ENCODE measurements around the gene SDK2.
"Not testable (repeated sequence)": the region's sequence is repeated elsewhere in the genome, so short reads cannot be mapped to it uniquely, and the experiment has no call there.

The SDK2 gene

DNA sequence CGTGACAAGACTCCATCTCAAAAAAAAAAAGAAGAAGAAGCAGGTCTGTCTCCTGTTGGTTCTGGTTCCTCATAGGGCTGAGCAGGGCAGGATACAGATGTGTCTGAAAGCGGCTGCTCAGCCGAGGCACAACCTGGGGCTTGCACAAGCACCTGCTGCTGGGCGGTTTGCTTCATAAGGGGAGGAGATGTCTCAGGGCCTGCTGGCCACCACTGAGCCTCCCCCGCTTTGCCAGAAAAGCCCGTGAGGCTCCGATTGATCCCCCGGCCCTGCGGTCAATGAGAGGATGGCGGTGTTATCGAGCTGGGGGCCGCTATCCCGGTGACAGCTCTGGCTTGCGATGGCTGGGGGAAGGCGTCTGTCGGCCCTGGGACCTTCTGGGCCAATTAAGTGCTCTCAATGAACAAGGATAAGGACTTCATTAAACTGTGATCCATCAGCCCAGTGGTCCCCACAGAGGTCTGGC lies 162.0 kb downstream of the SDK2 start:
- Histone ChIP-seq H3K36me3 (ENCODE audit: control insufficient read depth in 2 of 2, insufficient read depth in 2 of 2, low read length in 2 of 2) (no peaks in the 10 kb centered on the region), H3K9ac (ENCODE audit: low read depth in 1 of 2, low read length in 2 of 2) (no peak overlapping the region), H3K4me1 (ENCODE audit: control insufficient read depth in 2 of 2, insufficient read depth in 2 of 2, low read length in 2 of 2) (no peaks in the 10 kb centered on the region), H3K4me3 (ENCODE audit: low read length in 2 of 2) (no peak overlapping the region), H3K9me3 (ENCODE audit: control insufficient read depth in 2 of 2, low read length in 2 of 2) (peaks cover 0 to 5% of the 10 kb centered on the region in 2 donors), H3K27me3 (ENCODE audit: control insufficient read depth in 2 of 2, insufficient read depth in 2 of 2, low read length in 2 of 2) (peaks cover 0 to 3% of the 10 kb centered on the region in 2 donors), H3K27ac (ENCODE audit: low read depth in 2 of 2, low read length in 2 of 2) (no peak overlapping the region)

- Histone ChIP-seq H3K27ac (ENCODE audit: low read depth in 2 of 2, low read length in 2 of 2) (no peak overlapping the region), H3K4me3 (ENCODE audit: low read length in 2 of 2) (no peak overlapping the region)
Measured at GRCh38 chr17:73481676-73482075, 162.6 kb downstream of the SDK2 start.

DNA sequence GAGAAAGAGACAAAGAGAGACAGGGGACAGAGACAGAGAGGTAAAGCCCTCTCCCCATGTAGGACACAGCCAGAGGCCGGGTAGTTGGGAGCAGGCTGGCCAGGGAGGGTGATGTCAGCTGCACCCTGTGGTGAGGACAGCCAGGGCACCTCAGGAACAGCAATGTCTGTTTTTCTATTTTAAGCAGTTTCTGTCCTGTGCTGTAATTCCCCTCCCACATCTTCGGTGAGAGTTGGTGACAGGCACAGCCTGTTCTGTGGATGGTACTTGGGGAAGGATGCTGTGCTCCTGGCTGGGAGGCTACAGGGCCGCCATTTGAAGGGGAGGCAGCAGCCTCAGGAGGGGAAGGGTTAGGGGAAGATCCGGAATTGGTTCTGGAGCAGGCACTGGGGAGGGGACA lies 163.5 kb downstream of the SDK2 start:
- Histone ChIP-seq H3K27ac (ENCODE audit: low read depth in 2 of 2, low read length in 2 of 2) (no peak overlapping the region), H3K4me3 (ENCODE audit: low read length in 2 of 2) (no peak overlapping the region), H3K9me3 (ENCODE audit: control insufficient read depth in 2 of 2, low read length in 2 of 2) (peaks cover 0 to 5% of the 10 kb centered on the region in 2 donors), H3K27me3 (ENCODE audit: control insufficient read depth in 2 of 2, insufficient read depth in 2 of 2, low read length in 2 of 2) (peaks cover 0 to 3% of the 10 kb centered on the region in 2 donors), H3K9ac (ENCODE audit: low read depth in 1 of 2, low read length in 2 of 2) (no peak overlapping the region), H3K4me1 (ENCODE audit: control insufficient read depth in 2 of 2, insufficient read depth in 2 of 2, low read length in 2 of 2) (no peaks in the 10 kb centered on the region), H3K36me3 (ENCODE audit: control insufficient read depth in 2 of 2, insufficient read depth in 2 of 2, low read length in 2 of 2) (no peaks in the 10 kb centered on the region)

More at GRCh38 chr17:73481676-73482075, 162.6 kb downstream of the SDK2 start:
- Histone ChIP-seq H3K9ac (ENCODE audit: low read depth in 1 of 2, low read length in 2 of 2) (no peak overlapping the region), H3K4me1 (ENCODE audit: control insufficient read depth in 2 of 2, insufficient read depth in 2 of 2, low read length in 2 of 2) (no peaks in the 10 kb centered on the region), H3K36me3 (ENCODE audit: control insufficient read depth in 2 of 2, insufficient read depth in 2 of 2, low read length in 2 of 2) (no peaks in the 10 kb centered on the region), H3K9me3 (ENCODE audit: control insufficient read depth in 2 of 2, low read length in 2 of 2) (peaks cover 0 to 5% of the 10 kb centered on the region in 2 donors), H3K27me3 (ENCODE audit: control insufficient read depth in 2 of 2, insufficient read depth in 2 of 2, low read length in 2 of 2) (peaks cover 0 to 3% of the 10 kb centered on the region in 2 donors)

DNA sequence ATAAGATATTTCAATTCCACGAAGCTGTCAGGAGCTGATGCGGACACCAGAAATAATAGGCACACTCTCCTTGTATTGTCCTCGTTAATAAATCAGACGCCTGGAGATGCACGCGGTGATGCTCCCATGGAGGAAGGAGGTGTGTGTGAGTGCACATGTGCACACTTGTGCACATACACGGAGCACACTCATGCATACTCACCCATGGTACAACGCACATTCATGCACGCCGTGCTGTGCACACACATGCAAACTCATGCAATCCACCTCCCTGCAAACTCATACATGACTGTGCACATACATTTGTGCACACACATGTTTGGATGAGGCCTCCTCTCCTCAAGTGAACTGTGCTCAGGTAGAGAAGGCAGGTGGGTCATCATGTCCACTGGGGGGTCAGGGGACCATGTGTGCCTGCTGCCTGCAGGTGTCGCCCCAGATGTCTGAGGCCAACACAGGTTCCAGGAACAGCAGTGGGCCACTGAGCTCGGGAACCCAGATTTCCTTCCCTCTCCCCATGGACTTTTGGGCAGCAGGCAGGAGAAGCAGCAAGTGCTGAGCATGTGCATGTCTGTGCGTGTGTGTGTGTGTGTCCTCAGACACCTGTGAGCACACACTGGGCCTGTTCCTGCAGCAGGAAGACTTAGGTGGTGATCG lies 165.3 kb downstream of the SDK2 start:
- Histone ChIP-seq H3K4me3 (ENCODE audit: low read length in 2 of 2) (no peak overlapping the region), H3K27me3 (ENCODE audit: control insufficient read depth in 2 of 2, insufficient read depth in 2 of 2, low read length in 2 of 2) (peaks cover 0 to 3% of the 10 kb centered on the region in 2 donors), H3K36me3 (ENCODE audit: control insufficient read depth in 2 of 2, insufficient read depth in 2 of 2, low read length in 2 of 2) (no peaks in the 10 kb centered on the region), H3K27ac (ENCODE audit: low read depth in 2 of 2, low read length in 2 of 2) (no peak overlapping the region), H3K9me3 (ENCODE audit: control insufficient read depth in 2 of 2, low read length in 2 of 2) (no peaks in the 10 kb centered on the region), H3K4me1 (ENCODE audit: control insufficient read depth in 2 of 2, insufficient read depth in 2 of 2, low read length in 2 of 2) (no peaks in the 10 kb centered on the region), H3K9ac (ENCODE audit: low read depth in 1 of 2, low read length in 2 of 2) (no peak overlapping the region)

DNA sequence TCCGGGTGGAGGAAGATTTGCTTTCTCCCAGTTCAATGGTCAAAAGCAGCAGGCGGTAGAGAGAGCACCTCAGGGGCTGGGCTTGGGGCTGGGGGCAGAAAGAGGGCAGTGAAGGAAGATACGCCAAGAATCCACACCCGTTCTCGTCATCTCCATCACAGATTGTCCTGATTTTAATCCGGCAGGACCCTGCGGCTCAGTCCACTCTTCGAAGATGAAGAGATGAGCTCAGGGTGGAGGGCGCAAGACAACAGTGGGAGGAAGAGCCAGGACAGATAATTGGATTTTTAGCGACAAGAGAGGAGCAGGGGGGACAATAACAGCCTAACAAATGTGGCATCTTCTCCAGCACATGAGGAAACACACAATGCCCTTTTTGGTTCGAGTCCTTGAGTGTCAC lies 165.9 kb downstream of the SDK2 start:
- H3K9ac ChIP-seq (ENCODE audit: low read depth in 1 of 2, low read length in 2 of 2), result no peak overlapping the region
- H3K36me3 ChIP-seq (ENCODE audit: control insufficient read depth in 2 of 2, insufficient read depth in 2 of 2, low read length in 2 of 2), result no peaks in the 10 kb centered on the region
- no peak overlapping the region for H3K4me3 ChIP-seq (ENCODE audit: low read length in 2 of 2)
- no peak overlapping the region for H3K27ac ChIP-seq (ENCODE audit: low read depth in 2 of 2, low read length in 2 of 2)
- H3K9me3 ChIP-seq (ENCODE audit: control insufficient read depth in 2 of 2, low read length in 2 of 2), result no peaks in the 10 kb centered on the region
- H3K4me1 ChIP-seq (ENCODE audit: control insufficient read depth in 2 of 2, insufficient read depth in 2 of 2, low read length in 2 of 2), result no peaks in the 10 kb centered on the region
- peaks cover 0 to 3% of the 10 kb centered on the region in 2 donors for H3K27me3 ChIP-seq (ENCODE audit: control insufficient read depth in 2 of 2, insufficient read depth in 2 of 2, low read length in 2 of 2)

GRCh38 chr17:73476890-73477350 lies 167.3 kb downstream of the SDK2 start:
- Histone ChIP-seq H3K9ac (ENCODE audit: low read depth in 1 of 2, low read length in 2 of 2) (no peak overlapping the region), H3K9me3 (ENCODE audit: control insufficient read depth in 2 of 2, low read length in 2 of 2) (no peaks in the 10 kb centered on the region), H3K36me3 (ENCODE audit: control insufficient read depth in 2 of 2, insufficient read depth in 2 of 2, low read length in 2 of 2) (no peaks in the 10 kb centered on the region), H3K4me1 (ENCODE audit: control insufficient read depth in 2 of 2, insufficient read depth in 2 of 2, low read length in 2 of 2) (no peaks in the 10 kb centered on the region), H3K27me3 (ENCODE audit: control insufficient read depth in 2 of 2, insufficient read depth in 2 of 2, low read length in 2 of 2) (peaks cover 0 to 3% of the 10 kb centered on the region in 2 donors), H3K4me3 (ENCODE audit: low read length in 2 of 2) (no peak overlapping the region), H3K27ac (ENCODE audit: low read depth in 2 of 2, low read length in 2 of 2) (no peak overlapping the region)

DNA sequence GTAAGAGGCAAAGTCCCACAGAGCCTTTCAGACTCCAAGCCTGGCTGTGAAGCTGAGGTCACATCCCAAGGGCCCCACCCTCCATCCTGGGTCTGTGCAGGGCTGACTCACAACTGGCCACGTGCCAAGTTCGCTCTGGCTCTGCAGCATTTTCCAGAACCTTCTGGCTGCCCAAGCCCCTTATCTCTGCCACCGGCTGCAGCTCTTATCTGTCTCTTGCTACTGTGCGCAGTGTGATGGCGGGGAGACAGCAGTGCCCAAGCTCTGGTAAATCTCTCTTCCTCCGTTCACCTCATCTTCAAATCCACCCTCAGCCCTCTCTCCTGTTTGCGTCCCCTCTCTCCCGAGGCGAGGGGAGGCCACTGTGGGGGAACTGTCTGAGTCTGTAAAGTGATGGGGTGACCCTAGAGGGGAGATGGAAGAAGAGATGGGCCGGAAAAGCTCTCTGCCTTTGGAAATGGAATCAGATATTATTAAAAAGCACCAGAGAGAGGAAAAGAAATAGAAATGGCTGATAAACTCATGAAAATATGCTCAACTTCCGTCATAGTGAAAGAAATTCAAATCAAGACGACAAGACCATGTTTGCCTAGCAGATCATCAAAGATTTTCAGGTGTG lies 169.8 kb downstream of the SDK2 start:
- Histone ChIP-seq H3K9me3 (ENCODE audit: control insufficient read depth in 2 of 2, low read length in 2 of 2) (no peaks in the 10 kb centered on the region), H3K36me3 (ENCODE audit: control insufficient read depth in 2 of 2, insufficient read depth in 2 of 2, low read length in 2 of 2) (no peaks in the 10 kb centered on the region), H3K9ac (ENCODE audit: low read depth in 1 of 2, low read length in 2 of 2) (no peak overlapping the region), H3K27me3 (ENCODE audit: control insufficient read depth in 2 of 2, insufficient read depth in 2 of 2, low read length in 2 of 2) (peaks cover 0 to 3% of the 10 kb centered on the region in 2 donors), H3K27ac (ENCODE audit: low read depth in 2 of 2, low read length in 2 of 2) (no peak overlapping the region), H3K4me3 (ENCODE audit: low read length in 2 of 2) (no peak overlapping the region), H3K4me1 (ENCODE audit: control insufficient read depth in 2 of 2, insufficient read depth in 2 of 2, low read length in 2 of 2) (no peaks in the 10 kb centered on the region)

- not testable (repeated sequence) for H3K4me3 ChIP-seq (ENCODE audit: low read length in 2 of 2); H3K4me1 ChIP-seq (ENCODE audit: control insufficient read depth in 2 of 2, insufficient read depth in 2 of 2, low read length in 2 of 2); H3K36me3 ChIP-seq (ENCODE audit: control insufficient read depth in 2 of 2, insufficient read depth in 2 of 2, low read length in 2 of 2); H3K9me3 ChIP-seq (ENCODE audit: control insufficient read depth in 2 of 2, low read length in 2 of 2); H3K27me3 ChIP-seq (ENCODE audit: control insufficient read depth in 2 of 2, insufficient read depth in 2 of 2, low read length in 2 of 2); H3K9ac ChIP-seq (ENCODE audit: low read depth in 1 of 2, low read length in 2 of 2); H3K27ac ChIP-seq (ENCODE audit: low read depth in 2 of 2, low read length in 2 of 2)
Measured at GRCh38 chr17:73472715-73473114, 171.5 kb downstream of the SDK2 start.

DNA sequence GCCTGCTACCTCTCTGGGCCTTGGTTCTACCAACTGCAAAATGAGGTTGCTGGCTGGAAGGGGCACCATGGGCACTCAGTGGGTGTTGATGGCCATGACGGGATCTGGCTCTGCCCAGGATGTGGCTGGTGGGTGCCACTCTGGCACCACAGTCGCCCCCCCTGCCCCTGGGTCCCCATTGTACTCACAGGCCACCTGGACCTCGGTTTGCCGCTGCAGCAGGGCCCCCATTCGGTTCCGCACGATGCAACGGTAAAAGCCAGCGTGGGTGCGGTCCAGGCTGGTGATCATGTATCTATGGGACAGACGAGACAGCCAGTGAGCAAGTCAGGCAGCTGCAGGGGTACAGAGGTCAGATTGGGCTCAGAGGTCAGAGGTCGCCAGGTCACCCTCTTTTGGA lies 172.3 kb downstream of the SDK2 start:
- Histone ChIP-seq H3K27ac (ENCODE audit: low read depth in 2 of 2, low read length in 2 of 2) (no peak overlapping the region), H3K27me3 (ENCODE audit: control insufficient read depth in 2 of 2, insufficient read depth in 2 of 2, low read length in 2 of 2) (no peaks in the 10 kb centered on the region), H3K9ac (ENCODE audit: low read depth in 1 of 2, low read length in 2 of 2) (no peak overlapping the region), H3K9me3 (ENCODE audit: control insufficient read depth in 2 of 2, low read length in 2 of 2) (no peaks in the 10 kb centered on the region), H3K4me3 (ENCODE audit: low read length in 2 of 2) (no peak overlapping the region), H3K4me1 (ENCODE audit: control insufficient read depth in 2 of 2, insufficient read depth in 2 of 2, low read length in 2 of 2) (no peaks in the 10 kb centered on the region), H3K36me3 (ENCODE audit: control insufficient read depth in 2 of 2, insufficient read depth in 2 of 2, low read length in 2 of 2) (no peaks in the 10 kb centered on the region)

GRCh38 chr17:73470316-73470826 lies 173.9 kb downstream of the SDK2 start:
- H3K9me3 ChIP-seq (ENCODE audit: control insufficient read depth in 2 of 2, low read length in 2 of 2), result no peaks in the 10 kb centered on the region
- H3K36me3 ChIP-seq (ENCODE audit: control insufficient read depth in 2 of 2, insufficient read depth in 2 of 2, low read length in 2 of 2), result no peaks in the 10 kb centered on the region
- H3K4me3 ChIP-seq (ENCODE audit: low read length in 2 of 2), result no peak overlapping the region
- no peak overlapping the region for H3K9ac ChIP-seq (ENCODE audit: low read depth in 1 of 2, low read length in 2 of 2)
- H3K4me1 ChIP-seq (ENCODE audit: control insufficient read depth in 2 of 2, insufficient read depth in 2 of 2, low read length in 2 of 2), result no peaks in the 10 kb centered on the region
- no peak overlapping the region for H3K27ac ChIP-seq (ENCODE audit: low read depth in 2 of 2, low read length in 2 of 2)
- H3K27me3 ChIP-seq (ENCODE audit: control insufficient read depth in 2 of 2, insufficient read depth in 2 of 2, low read length in 2 of 2), result no peaks in the 10 kb centered on the region
